Type B pancreatic cell (in vitro differentiated cells): ENCODE data around the gene ITFG1. TPM values are rescaled to one million over a fixed set of nuclear protein-coding genes. Genes with fewer than 3 reads are reported as not detected.
"Not testable (repeated sequence)": the region's sequence is repeated elsewhere in the genome, so short reads cannot be mapped to it uniquely, and the experiment has no call there.

Source experiments
- DNase-seq: peaks from one replicate; pipeline ENCODE4 v3.0.0; 2021; ENCODE audit warnings: mixed read lengths; ENCODE audit not compliant: unreplicated experiment; ENCODE audit errors: extremely low spot score
- H3K27ac Mint-ChIP-seq: 2 replicates; pipeline ENCODE4 v1.8.0; 2021; ENCODE audit warnings: mild to moderate bottlenecking, mixed read lengths
- H3K27me3 Mint-ChIP-seq: 2 replicates; pipeline ENCODE4 v1.8.0; 2021; ENCODE audit warnings: mixed read lengths
- H3K36me3 Mint-ChIP-seq: 2 replicates; pipeline ENCODE4 v1.8.0; 2021; ENCODE audit warnings: mixed read lengths
- H3K4me1 Mint-ChIP-seq: one replicate; pipeline ENCODE4 v1.8.0; 2021; ENCODE audit warnings: mixed read lengths; ENCODE audit not compliant: unreplicated experiment
- H3K4me3 Mint-ChIP-seq: 2 replicates; pipeline ENCODE4 v1.8.0; 2021; ENCODE audit warnings: mild to moderate bottlenecking, mixed read lengths
- H3K9me3 Mint-ChIP-seq: 2 replicates; pipeline ENCODE4 v1.8.0; 2021; ENCODE audit warnings: mixed read lengths
- total RNA-seq: library from RNA; stranded (reverse); gene quantifications from 2 replicates; pipeline ENCODE4 v1.2.1, GENCODE V29; 2021; ENCODE audit warnings: low replicate concordance
- TF ChIP-seq, protein P1 (sequence below): fragments of 200-600 bp; sonication (generic); conservative IDR thresholded peaks from 2 replicates; pipeline ENCODE4 v1.5.0; 2021; ENCODE audit warnings: antibody characterized with exemption, mild to moderate bottlenecking

Gene ITFG1
- total RNA-seq, 1 donor from 2014 or later = 47.1 TPM

DNA sequence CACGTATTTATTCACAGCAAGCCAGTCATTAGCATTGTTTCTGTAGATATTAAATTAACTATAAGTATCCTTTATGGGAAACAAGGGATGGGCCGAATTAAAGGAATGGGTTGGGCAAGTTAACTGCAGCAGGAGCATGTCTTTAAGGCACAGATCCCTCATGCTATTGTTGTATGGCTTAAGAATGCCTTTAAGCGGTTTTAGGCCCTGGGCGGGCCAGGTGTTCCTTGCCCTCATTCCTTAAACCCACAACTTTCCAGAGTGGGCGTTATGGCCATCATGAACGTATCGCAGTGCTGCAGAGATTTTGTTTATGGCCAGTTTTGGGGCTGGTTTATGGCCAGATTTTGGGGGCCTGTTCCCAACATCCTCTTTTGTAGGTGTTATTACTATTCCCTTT, 9.3 kb upstream of the ITFG1 start:
- Mint-ChIP-seq H3K9me3 (no peaks in the 10 kb centered on the region), H3K27ac (peak overlapping the region; percentile 37), H3K36me3 (peaks cover 10% of the 10 kb centered on the region), H3K4me3 (no peak overlapping the region), H3K27me3 (no peaks in the 10 kb centered on the region), H3K4me1 (peaks cover 25% of the 10 kb centered on the region)
- no peak for DNase-seq
- TF ChIP-seq, protein P1, sequence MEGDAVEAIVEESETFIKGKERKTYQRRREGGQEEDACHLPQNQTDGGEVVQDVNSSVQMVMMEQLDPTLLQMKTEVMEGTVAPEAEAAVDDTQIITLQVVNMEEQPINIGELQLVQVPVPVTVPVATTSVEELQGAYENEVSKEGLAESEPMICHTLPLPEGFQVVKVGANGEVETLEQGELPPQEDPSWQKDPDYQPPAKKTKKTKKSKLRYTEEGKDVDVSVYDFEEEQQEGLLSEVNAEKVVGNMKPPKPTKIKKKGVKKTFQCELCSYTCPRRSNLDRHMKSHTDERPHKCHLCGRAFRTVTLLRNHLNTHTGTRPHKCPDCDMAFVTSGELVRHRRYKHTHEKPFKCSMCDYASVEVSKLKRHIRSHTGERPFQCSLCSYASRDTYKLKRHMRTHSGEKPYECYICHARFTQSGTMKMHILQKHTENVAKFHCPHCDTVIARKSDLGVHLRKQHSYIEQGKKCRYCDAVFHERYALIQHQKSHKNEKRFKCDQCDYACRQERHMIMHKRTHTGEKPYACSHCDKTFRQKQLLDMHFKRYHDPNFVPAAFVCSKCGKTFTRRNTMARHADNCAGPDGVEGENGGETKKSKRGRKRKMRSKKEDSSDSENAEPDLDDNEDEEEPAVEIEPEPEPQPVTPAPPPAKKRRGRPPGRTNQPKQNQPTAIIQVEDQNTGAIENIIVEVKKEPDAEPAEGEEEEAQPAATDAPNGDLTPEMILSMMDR = no peak

- Mint-ChIP-seq H3K9me3 (no peaks in the 10 kb centered on the region), H3K4me3 (no peak overlapping the region), H3K36me3 (peaks cover 10% of the 10 kb centered on the region), H3K4me1 (peaks cover 25% of the 10 kb centered on the region), H3K27me3 (no peaks in the 10 kb centered on the region), H3K27ac (no peak overlapping the region)
- TF ChIP-seq, protein P1 = no peak
- no peak for DNase-seq
Measured at GRCh38 chr16:47469227-47469626, 8.4 kb upstream of the ITFG1 start.

- peaks cover 32% of the 10 kb centered on the region for H3K4me1 Mint-ChIP-seq
- not testable (repeated sequence) for H3K4me3 Mint-ChIP-seq, H3K27me3 Mint-ChIP-seq, H3K9me3 Mint-ChIP-seq, DNase-seq
- peaks cover 13% of the 10 kb centered on the region for H3K36me3 Mint-ChIP-seq
- H3K27ac Mint-ChIP-seq = peak overlapping the region; percentile 79
Measured at GRCh38 chr16:47468070-47468689, 7.3 kb upstream of the ITFG1 start.

- peaks cover 37% of the 10 kb centered on the region for H3K4me1 Mint-ChIP-seq
- peaks cover 13% of the 10 kb centered on the region for H3K36me3 Mint-ChIP-seq
- H3K4me3 Mint-ChIP-seq = no peak overlapping the region
- H3K9me3 Mint-ChIP-seq = no peaks in the 10 kb centered on the region
- no peaks in the 10 kb centered on the region for H3K27me3 Mint-ChIP-seq
- peak overlapping the region; percentile 14 for H3K27ac Mint-ChIP-seq
- TF ChIP-seq, protein P1 = no peak
- DNase-seq = no peak
Measured at GRCh38 chr16:47467501-47467900, 6.6 kb upstream of the ITFG1 start.

DNA sequence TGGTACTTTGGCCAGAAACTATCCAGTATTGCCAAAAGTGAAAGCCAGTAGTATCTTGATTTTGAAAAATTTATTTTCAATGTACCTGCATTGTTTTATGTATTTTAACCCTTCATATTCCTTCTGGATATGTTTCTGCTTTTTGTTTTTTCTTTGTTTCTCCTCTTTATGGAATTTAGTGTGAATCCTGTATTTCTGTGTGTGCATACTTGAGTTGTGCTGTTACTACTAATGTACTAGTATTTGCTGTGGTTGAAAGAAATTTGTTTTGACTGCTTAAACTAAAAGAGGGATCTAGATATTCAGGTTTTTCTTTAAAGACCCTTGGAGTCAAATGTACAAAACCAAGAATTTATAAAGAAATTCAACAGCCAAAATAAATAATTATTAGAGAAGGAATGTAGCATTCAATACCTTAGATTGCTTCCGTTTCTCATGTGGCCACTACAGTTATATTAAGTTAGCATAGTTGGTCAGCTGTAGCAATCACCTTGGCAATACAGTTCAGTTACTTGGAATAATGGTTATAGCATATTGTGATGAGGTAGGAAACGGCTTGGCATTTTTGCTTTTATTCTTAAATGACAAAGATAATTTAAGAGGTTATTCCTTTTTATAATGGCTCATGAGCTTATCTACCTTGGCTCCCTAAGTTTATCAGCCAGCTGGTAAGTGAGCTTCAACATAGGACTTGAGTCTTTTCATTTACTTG, 5.2 kb upstream of the ITFG1 start:
- H3K4me3 Mint-ChIP-seq = no peak overlapping the region
- TF ChIP-seq, protein P1 = no peak
- no peak overlapping the region for H3K27ac Mint-ChIP-seq
- H3K4me1 Mint-ChIP-seq = peaks cover 44% of the 10 kb centered on the region
- no peaks in the 10 kb centered on the region for H3K9me3 Mint-ChIP-seq
- DNase-seq = no peak
- H3K27me3 Mint-ChIP-seq = no peaks in the 10 kb centered on the region
- peaks cover 10% of the 10 kb centered on the region for H3K36me3 Mint-ChIP-seq

DNA sequence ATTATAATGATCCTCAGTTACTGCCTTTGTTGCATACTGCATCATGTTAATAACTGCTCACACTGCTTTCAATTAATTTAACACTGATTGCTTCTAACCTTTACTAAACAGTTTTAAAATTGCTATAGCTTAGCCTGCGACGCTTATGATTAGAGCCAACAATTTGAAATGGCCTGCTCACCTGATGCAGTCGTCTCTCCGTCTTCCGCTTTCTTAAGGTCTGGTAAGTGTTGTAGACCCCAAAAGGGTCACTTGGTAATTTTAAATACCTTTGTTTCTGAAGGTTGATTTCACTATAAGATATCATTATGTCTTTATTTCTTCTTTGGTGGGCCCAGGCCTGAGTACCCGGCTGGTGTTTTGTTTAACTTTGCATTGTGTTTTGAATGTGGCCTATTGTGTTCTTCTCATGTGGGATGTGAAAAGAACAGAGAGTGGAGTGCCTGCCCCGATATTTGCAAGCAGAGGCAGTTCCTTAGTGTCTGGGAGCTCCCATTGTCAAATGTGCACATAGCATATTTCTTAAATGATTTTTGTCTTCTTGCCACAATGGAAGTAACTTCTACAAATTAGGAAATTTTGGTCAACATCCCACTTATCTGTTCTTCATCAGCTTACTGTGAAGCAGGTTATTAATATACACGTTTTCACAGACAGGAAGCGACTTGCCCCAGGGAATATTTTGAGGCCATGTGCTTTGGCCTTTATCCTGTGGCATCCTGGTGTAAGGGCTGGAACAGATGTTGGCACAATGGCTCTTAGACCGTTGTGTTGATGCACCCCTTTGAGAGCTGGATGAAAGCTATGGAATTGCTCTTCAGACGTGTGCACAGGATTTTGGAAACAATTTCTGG, 3.1 kb upstream of the ITFG1 start:
- Mint-ChIP-seq H3K4me3 (peak overlapping the region; percentile 52), H3K36me3 (peaks cover 4% of the 10 kb centered on the region), H3K9me3 (no peaks in the 10 kb centered on the region), H3K27ac (peak overlapping the region; percentile 42), H3K4me1 (peaks cover 51% of the 10 kb centered on the region), H3K27me3 (no peaks in the 10 kb centered on the region)
- DNase-seq = no peak
- TF ChIP-seq, protein P1 = no peak
